OCI-LY7 (cell line): ENCODE results near the gene ARL3. TPM values are rescaled to one million over a fixed set of nuclear protein-coding genes. Genes with fewer than 3 reads are reported as not detected.
A peak's percentile ranks its signal among the peaks of the same experiment; 100 is the strongest.
"Not testable (repeated sequence)": the region's sequence is repeated elsewhere in the genome, so short reads cannot be mapped to it uniquely, and the experiment has no call there.

Experiments
- BruUV-seq: library from RNA; stranded (reverse); fragments of 400-500 nt; replicated peaks from 2 replicates; lab custom pipeline; 2021; lab: Mats Ljungman, UMichigan
- CTCF ChIA-PET: fragments of 300-600 bp; sonication (Branson Sonifier 250); formaldehyde crosslinking; loops from one replicate; lab custom pipeline; 2022; ENCODE audit warnings: antibody characterized with exemption; ENCODE audit not compliant: unreplicated experiment; lab: Charles Lee
- POLR2A ChIA-PET: fragments of 300-600 bp; sonication (Branson Sonifier 250); formaldehyde crosslinking; loops from one replicate; lab custom pipeline; 2022; ENCODE audit warnings: antibody characterized with exemption; lab: Charles Lee
- DNase-seq: peaks from one replicate; pipeline ENCODE4 v3.0.0-alpha.2; 2015; ENCODE audit warnings: low spot score
- H2AFZ ChIP-seq: fragments of 200-600 bp; sonication (generic), shearing (Covaris generic); 2 replicates; pipeline ENCODE4 v1.6.1; 2014; ENCODE audit warnings: mild to moderate bottlenecking, antibody characterized with exemption, low read length, moderate library complexity
- H3K27ac ChIP-seq: fragments of 200-600 bp; sonication (generic); 2 replicates; pipeline ENCODE4 v1.5.1; 2014; ENCODE audit warnings: mixed run types, low read depth, mild to moderate bottlenecking, moderate library complexity, low read length, inconsistent platforms; ENCODE audit not compliant: poor library complexity, severe bottlenecking
- H3K36me3 ChIP-seq: fragments of 200-600 bp; sonication (generic); 2 replicates; pipeline ENCODE4 v1.6.1; 2014; ENCODE audit warnings: mild to moderate bottlenecking, antibody characterized with exemption, low read length, moderate library complexity, mixed read lengths; ENCODE audit not compliant: insufficient read depth
- H3K4me1 ChIP-seq: fragments of 200-600 bp; sonication (generic); 2 replicates; pipeline ENCODE4 v1.5.1; 2014; ENCODE audit warnings: mild to moderate bottlenecking, low read length; ENCODE audit not compliant: insufficient read depth, poor library complexity, severe bottlenecking
- H3K4me2 ChIP-seq: fragments of 200-600 bp; sonication (generic); 2 replicates; pipeline ENCODE4 v1.6.1; 2014; ENCODE audit warnings: mild to moderate bottlenecking, low read length
- H3K4me3 ChIP-seq: fragments of 200-600 bp; sonication (generic); 2 replicates; pipeline ENCODE4 v1.5.1; 2014; ENCODE audit warnings: mild to moderate bottlenecking, low read depth, low read length; ENCODE audit not compliant: poor library complexity, severe bottlenecking
- H3K79me2 ChIP-seq: fragments of 200-600 bp; sonication (generic); 2 replicates; pipeline ENCODE4 v1.6.1; 2016; ENCODE audit warnings: low read depth, mild to moderate bottlenecking, low read length, moderate library complexity, mixed read lengths; ENCODE audit not compliant: insufficient read depth
- H3K9me2 ChIP-seq: fragments of 200-600 bp; sonication (generic); 2 replicates; pipeline ENCODE4 v1.6.1; 2016; ENCODE audit warnings: mild to moderate bottlenecking, low read length, mixed read lengths; ENCODE audit not compliant: insufficient read depth
- H3K9me3 ChIP-seq: fragments of 200-600 bp; sonication (generic); 2 replicates; pipeline ENCODE4 v1.6.1; 2014; ENCODE audit warnings: mild to moderate bottlenecking, mixed run types, low read length, mixed read lengths
- H4K20me1 ChIP-seq: fragments of 200-600 bp; sonication (generic); 2 replicates; pipeline ENCODE4 v1.6.1; 2014; ENCODE audit warnings: mild to moderate bottlenecking, antibody characterized with exemption, low read length, moderate library complexity, mixed read lengths; ENCODE audit not compliant: insufficient read depth
- EZH2phosphoT487 ChIP-seq: fragments of 200-600 bp; sonication (generic); IDR thresholded peaks from 2 replicates; pipeline ENCODE4 v1.6.1; 2018; ENCODE audit warnings: low read depth, borderline replicate concordance, mild to moderate bottlenecking, mixed run types, antibody characterized with exemption, low read length, moderate library complexity, mixed read lengths
- intact Hi-C: fragments of 100-400 bp; cut with micrococcal nuclease; formaldehyde crosslinking; loops from one replicate; pipeline ENCODE4 v1.10.0; 2022; ENCODE audit not compliant: unreplicated experiment
- total RNA-seq, 2 experiments: library from RNA; depleted of rRNA in 1 of 2; stranded (reverse); fragments of >200 nt in 1 of 2; shearing (Covaris generic) in 1 of 2; gene quantifications; 2 replicates each; pipeline ENCODE4 v1.2.3, GENCODE V29; 2014 to 2022
- TF ChIP-seq, protein P1 (sequence below): fragments of 200-600 bp; sonication (generic); conservative IDR thresholded peaks from 2 replicates; pipeline ENCODE4 v1.5.1; 2014; ENCODE audit warnings: mild to moderate bottlenecking, antibody characterized with exemption, low read length, moderate library complexity, mixed read lengths

ARL3 gene
- total RNA-seq, 2 experiments from 2014 or later, result 7.3 to 11.7 TPM

- Histone ChIP-seq H3K4me1 (no peaks in the 10 kb centered on the region), H3K27ac (no peak overlapping the region), H3K36me3 (no peaks in the 10 kb centered on the region), H3K79me2 (no peaks in the 10 kb centered on the region), H4K20me1 (no peaks in the 10 kb centered on the region), H2AFZ (no peak overlapping the region), H3K4me3 (no peak overlapping the region), H3K9me3 (no peaks in the 10 kb centered on the region), H3K9me2 (no peaks in the 10 kb centered on the region), H3K4me2 (no peak overlapping the region)
- ChIA-PET POLR2A (interaction anchor here (0.5 to 1.9 kb wide), 3 partner anchors 23 to 562 kb away, joined by 3 to 5 read pairs (median 3); no protein-coding TSS in a partner anchor), CTCF (interaction anchor here (1.1 to 1.9 kb wide), 2 partner anchors 8 to 13 kb away, joined by 3 to 9 read pairs; no protein-coding TSS in a partner anchor)
- intact Hi-C loops, result no loop called here
- no TSS peak for BruUV-seq
- no peak for TF ChIP-seq EZH2phosphoT487
- TF ChIP-seq, protein P1, sequence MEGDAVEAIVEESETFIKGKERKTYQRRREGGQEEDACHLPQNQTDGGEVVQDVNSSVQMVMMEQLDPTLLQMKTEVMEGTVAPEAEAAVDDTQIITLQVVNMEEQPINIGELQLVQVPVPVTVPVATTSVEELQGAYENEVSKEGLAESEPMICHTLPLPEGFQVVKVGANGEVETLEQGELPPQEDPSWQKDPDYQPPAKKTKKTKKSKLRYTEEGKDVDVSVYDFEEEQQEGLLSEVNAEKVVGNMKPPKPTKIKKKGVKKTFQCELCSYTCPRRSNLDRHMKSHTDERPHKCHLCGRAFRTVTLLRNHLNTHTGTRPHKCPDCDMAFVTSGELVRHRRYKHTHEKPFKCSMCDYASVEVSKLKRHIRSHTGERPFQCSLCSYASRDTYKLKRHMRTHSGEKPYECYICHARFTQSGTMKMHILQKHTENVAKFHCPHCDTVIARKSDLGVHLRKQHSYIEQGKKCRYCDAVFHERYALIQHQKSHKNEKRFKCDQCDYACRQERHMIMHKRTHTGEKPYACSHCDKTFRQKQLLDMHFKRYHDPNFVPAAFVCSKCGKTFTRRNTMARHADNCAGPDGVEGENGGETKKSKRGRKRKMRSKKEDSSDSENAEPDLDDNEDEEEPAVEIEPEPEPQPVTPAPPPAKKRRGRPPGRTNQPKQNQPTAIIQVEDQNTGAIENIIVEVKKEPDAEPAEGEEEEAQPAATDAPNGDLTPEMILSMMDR, result peak; percentile 76
- peak; percentile 35 for DNase-seq
These were observed 44.8 kb downstream of the ARL3 start for GRCh38 chr10:102669206-102670064.

DNA sequence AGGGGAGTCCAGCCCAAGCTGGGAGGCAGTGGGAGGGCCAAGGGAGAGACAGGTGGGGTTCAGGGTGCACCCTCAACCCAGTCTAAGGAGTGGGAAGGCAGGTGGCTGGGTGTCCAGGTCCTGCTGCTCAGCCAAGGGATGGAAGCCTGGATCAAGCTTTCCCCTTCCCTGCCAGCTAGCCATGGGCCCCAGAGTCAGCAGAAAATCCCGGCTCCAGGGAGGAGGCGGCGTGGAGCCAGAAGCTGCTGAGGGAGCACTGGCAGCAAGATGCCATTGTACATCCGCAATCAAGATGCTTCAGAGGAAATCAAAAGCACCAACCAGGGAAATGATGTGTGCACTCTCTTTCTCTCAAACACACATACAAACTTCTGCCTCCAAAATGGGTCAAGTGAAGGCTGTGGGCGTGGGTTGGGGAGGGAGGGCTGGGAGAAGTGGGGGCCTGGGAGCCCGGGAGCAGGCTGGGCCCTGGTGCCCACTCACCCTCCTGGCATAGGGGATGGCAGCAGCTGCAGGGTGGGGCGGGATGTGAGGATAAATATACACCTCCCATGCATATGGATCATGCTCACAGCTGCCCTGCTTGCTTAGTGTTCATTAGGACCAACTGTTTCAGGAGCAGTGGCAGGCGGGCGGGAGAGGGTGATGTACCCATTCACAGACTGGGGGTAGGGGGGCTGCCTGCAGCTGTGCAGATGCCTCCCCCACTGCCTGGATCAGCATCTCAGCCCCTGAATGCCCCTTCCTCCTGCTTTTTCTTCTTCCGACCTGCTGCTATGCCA is 45.7 kb downstream of the ARL3 start:
- DNase-seq, result no peak
- Histone ChIP-seq H3K4me3 (no peak overlapping the region), H3K9me2 (no peaks in the 10 kb centered on the region), H3K4me1 (no peaks in the 10 kb centered on the region), H3K9me3 (no peaks in the 10 kb centered on the region), H3K4me2 (no peak overlapping the region), H3K79me2 (no peaks in the 10 kb centered on the region), H3K36me3 (no peaks in the 10 kb centered on the region), H2AFZ (no peak overlapping the region), H3K27ac (no peak overlapping the region), H4K20me1 (no peaks in the 10 kb centered on the region)
- CTCF ChIA-PET, result no interaction called here
- intact Hi-C loops, result no loop called here
- no TSS peak for BruUV-seq
- POLR2A ChIA-PET, result interaction anchor here (0.6 kb wide), 1 partner anchor 127 kb away, joined by 4 read pairs; no protein-coding TSS in a partner anchor
- TF ChIP-seq, protein P1, result no peak
- no peak for TF ChIP-seq EZH2phosphoT487

DNA sequence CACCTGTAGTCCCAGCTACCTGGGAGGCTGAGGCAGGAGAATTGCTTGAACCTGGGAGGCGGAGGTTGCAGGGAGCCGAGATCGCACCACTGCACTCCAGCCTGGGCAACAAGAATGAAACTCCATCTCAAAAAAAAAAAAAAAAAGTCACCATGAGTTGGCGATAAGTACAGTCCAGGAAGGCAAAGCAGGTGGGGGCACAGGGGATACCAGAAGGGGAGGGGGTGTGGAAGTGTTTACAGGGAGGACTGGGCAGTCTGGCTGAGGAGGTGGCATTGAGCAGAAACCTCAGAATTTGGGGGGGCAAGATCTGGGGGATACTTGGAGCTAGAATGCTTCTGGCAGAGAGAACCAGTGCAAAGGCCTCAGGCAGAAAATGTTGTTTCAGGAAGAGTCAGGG is 46.8 kb downstream of the ARL3 start:
- H4K20me1 ChIP-seq, H3K4me1 ChIP-seq, H3K79me2 ChIP-seq, H3K36me3 ChIP-seq, H3K9me3 ChIP-seq, DNase-seq, H3K27ac ChIP-seq, H3K4me2 ChIP-seq, intact Hi-C loops, H3K9me2 ChIP-seq, CTCF ChIA-PET, H3K4me3 ChIP-seq, H2AFZ ChIP-seq, BruUV-seq: not testable (repeated sequence)
- POLR2A ChIA-PET, result interaction anchor here (0.6 to 0.7 kb wide), 2 partner anchors 26 to 42 kb away, joined by 3 read pairs; no protein-coding TSS in a partner anchor
